GM18520 (cell line): ENCODE data around the gene CACFD1.
"Not testable (repeated sequence)": the region's sequence is repeated elsewhere in the genome, so short reads cannot be mapped to it uniquely, and the experiment has no call there.

Source experiments
- ATAC-seq: cut with Tn5 transposase; IDR thresholded peaks from one replicate; pipeline ENCODE4 v1.9.1; 2021; ENCODE audit not compliant: unreplicated experiment

Gene CACFD1

GRCh38 chr9:133439337-133439736 lies 20.4 kb upstream of the CACFD1 start:
- ATAC-seq = no peak

GRCh38 chr9:133440874-133441273 lies 18.9 kb upstream of the CACFD1 start:
- ATAC-seq = no peak

GRCh38 chr9:133441571-133441970 lies 18.2 kb upstream of the CACFD1 start:
- no peak for ATAC-seq

- ATAC-seq = no peak
These were observed 16.5 kb upstream of the CACFD1 start for GRCh38 chr9:133443248-133443647.

GRCh38 chr9:133443982-133444381 lies 15.8 kb upstream of the CACFD1 start:
- no peak for ATAC-seq

GRCh38 chr9:133445293-133445969 lies 14.3 kb upstream of the CACFD1 start:
- ATAC-seq = no peak

- no peak for ATAC-seq
These were observed 11.2 kb upstream of the CACFD1 start for GRCh38 chr9:133448487-133448972.

- no peak for ATAC-seq
These were observed 10.0 kb upstream of the CACFD1 start for GRCh38 chr9:133449760-133450159.

GRCh38 chr9:133451865-133452264 lies 7.9 kb upstream of the CACFD1 start:
- ATAC-seq = not testable (repeated sequence)

GRCh38 chr9:133452562-133452961 lies 7.2 kb upstream of the CACFD1 start:
- no peak for ATAC-seq

- no peak for ATAC-seq
These were observed 6.1 kb upstream of the CACFD1 start for GRCh38 chr9:133453651-133454050.

- no peak for ATAC-seq
These were observed 5.5 kb upstream of the CACFD1 start for GRCh38 chr9:133454325-133454724.

GRCh38 chr9:133454943-133455673 lies 4.7 kb upstream of the CACFD1 start:
- no peak for ATAC-seq

GRCh38 chr9:133455936-133456335 lies 3.8 kb upstream of the CACFD1 start:
- ATAC-seq = no peak

GRCh38 chr9:133456409-133456808 lies 3.4 kb upstream of the CACFD1 start:
- no peak for ATAC-seq

- no peak for ATAC-seq
These were observed 2.5 kb upstream of the CACFD1 start for GRCh38 chr9:133457233-133457632.

GRCh38 chr9:133457748-133458147 lies 2.0 kb upstream of the CACFD1 start:
- no peak for ATAC-seq

GRCh38 chr9:133458643-133459312 lies 1.0 kb upstream of the CACFD1 start:
- no peak for ATAC-seq

GRCh38 chr9:133460405-133461175 lies 812 bp downstream of the CACFD1 start:
- ATAC-seq = no peak

GRCh38 chr9:133461975-133462374 lies 2.2 kb downstream of the CACFD1 start:
- ATAC-seq = no peak

- no peak for ATAC-seq
These were observed 3.6 kb downstream of the CACFD1 start for GRCh38 chr9:133463234-133463863.
